GM21360 (cell line): ENCODE measurements around the gene CDX1.

Experiments used
- ATAC-seq: cut with Tn5 transposase; IDR thresholded peaks from one replicate; pipeline ENCODE4 v1.9.1; 2021; ENCODE audit warnings: mild to moderate bottlenecking, moderate library complexity; ENCODE audit not compliant: unreplicated experiment

Gene CDX1

GRCh38 chr5:150131461-150131860 lies 35.1 kb upstream of the CDX1 start:
- no peak for ATAC-seq

GRCh38 chr5:150131978-150132694 lies 34.4 kb upstream of the CDX1 start:
- ATAC-seq = no peak

- ATAC-seq = no peak
Measured at GRCh38 chr5:150132740-150133139, 33.8 kb upstream of the CDX1 start.

GRCh38 chr5:150133581-150134197 lies 32.9 kb upstream of the CDX1 start:
- no peak for ATAC-seq

- no peak for ATAC-seq
Measured at GRCh38 chr5:150134198-150134588, 32.4 kb upstream of the CDX1 start.

GRCh38 chr5:150135557-150136304 lies 30.8 kb upstream of the CDX1 start:
- ATAC-seq = no peak

GRCh38 chr5:150136305-150137167 lies 30.0 kb upstream of the CDX1 start:
- ATAC-seq = no peak

- ATAC-seq = no peak
Measured at GRCh38 chr5:150137168-150137957, 29.2 kb upstream of the CDX1 start.

- ATAC-seq = no peak
Measured at GRCh38 chr5:150137997-150138396, 28.6 kb upstream of the CDX1 start.

- no peak for ATAC-seq
Measured at GRCh38 chr5:150138551-150139265, 27.9 kb upstream of the CDX1 start.

- no peak for ATAC-seq
Measured at GRCh38 chr5:150139334-150139733, 27.2 kb upstream of the CDX1 start.

GRCh38 chr5:150140830-150141229 lies 25.7 kb upstream of the CDX1 start:
- no peak for ATAC-seq

GRCh38 chr5:150141544-150142184 lies 24.9 kb upstream of the CDX1 start:
- no peak for ATAC-seq

GRCh38 chr5:150142185-150142958 lies 24.2 kb upstream of the CDX1 start:
- no peak for ATAC-seq

GRCh38 chr5:150142959-150143349 lies 23.6 kb upstream of the CDX1 start:
- no peak for ATAC-seq

GRCh38 chr5:150143350-150144245 lies 23.0 kb upstream of the CDX1 start:
- ATAC-seq = no peak

GRCh38 chr5:150144246-150144801 lies 22.3 kb upstream of the CDX1 start:
- no peak for ATAC-seq
